GM19463 (cell line): ENCODE results near the gene PNPLA2.

Experiments
- ATAC-seq: cut with Tn5 transposase; IDR thresholded peaks from one replicate; pipeline ENCODE4 v1.9.1; 2021; ENCODE audit warnings: mild to moderate bottlenecking, moderate library complexity; ENCODE audit not compliant: unreplicated experiment

Gene PNPLA2

GRCh38 chr11:815675-816432, 2.9 kb upstream of the PNPLA2 start:
- ATAC-seq = no peak

- no peak for ATAC-seq
Measured at GRCh38 chr11:816433-816779, 2.3 kb upstream of the PNPLA2 start.

GRCh38 chr11:819129-819931, 616 bp downstream of the PNPLA2 start:
- peak; percentile 77 for ATAC-seq

- peak; percentile 55 for ATAC-seq
Measured at GRCh38 chr11:819943-820649, 1.4 kb downstream of the PNPLA2 start.

DNA sequence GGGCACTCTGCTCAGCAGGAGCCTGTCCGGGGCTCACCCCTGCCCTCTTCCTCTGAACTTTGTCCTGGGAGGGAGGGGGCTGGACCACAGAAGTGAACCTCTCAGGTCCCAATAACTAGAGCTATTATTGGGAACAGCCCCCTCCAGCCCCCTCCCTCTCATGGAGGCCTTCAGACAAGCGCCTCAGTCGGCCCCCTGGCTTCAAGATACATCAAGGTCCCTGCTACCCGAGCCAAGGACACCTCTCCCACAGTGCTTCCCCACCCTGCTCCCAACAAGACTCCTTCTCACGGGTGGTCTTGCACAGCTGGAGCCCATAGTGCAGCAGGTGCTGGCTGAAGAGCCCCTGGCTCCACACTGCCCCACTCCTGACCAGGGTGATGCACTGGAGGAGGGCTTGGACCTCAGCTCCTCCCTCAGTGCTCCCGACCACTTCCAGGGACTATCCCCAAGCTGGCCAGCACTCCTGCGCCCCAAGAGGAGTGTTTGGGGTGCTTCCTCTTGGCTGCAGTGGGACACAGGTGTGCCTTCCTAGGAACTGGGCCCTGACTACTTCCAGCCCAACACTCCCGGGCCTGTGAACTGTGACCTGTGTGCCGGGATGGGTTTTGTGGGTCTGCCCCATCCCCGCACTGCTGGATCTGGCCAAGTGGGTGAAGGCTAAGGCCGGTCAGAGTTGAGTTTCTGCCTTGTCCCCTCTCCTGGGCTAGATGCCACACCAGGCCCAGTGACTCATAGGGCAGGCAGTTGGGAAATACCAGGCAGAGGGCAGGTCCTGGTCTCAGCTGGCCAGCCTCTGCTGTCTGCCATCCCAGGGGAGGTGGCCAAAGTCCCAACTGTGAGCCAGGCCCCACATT, 2.2 kb downstream of the PNPLA2 start:
- no peak for ATAC-seq

DNA sequence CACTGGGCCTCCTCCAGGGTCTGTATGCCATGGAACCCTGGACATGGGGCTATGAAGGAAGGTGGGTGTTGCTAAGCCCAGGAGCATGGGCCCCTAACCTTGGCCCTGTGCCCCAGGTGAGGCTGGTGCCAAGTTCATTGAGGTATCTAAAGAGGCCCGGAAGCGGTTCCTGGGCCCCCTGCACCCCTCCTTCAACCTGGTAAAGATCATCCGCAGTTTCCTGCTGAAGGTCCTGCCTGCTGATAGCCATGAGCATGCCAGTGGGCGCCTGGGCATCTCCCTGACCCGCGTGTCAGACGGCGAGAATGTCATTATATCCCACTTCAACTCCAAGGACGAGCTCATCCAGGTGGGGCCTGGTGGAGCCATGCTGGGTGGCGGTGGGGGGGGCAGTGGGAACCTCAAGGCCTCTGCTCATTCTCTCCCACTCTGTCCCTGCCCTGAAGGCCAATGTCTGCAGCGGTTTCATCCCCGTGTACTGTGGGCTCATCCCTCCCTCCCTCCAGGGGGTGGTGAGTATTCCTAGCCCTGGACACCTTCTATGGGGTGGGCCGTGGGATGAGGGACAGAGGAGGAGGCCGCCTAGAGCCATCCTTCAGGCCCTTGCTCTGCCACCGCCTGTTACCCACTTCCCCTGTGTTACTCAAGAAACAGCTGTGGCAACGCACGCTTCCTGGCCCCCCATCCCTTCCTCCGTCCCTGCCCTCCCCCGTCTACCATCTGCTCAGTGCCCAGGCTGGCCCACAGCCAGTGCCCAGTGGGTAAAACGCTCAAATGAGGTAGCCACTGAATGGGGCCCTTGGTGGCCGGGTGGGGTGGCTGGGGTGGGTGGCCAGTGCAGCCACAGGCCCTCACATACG, 3.0 kb downstream of the PNPLA2 start:
- no peak for ATAC-seq

DNA sequence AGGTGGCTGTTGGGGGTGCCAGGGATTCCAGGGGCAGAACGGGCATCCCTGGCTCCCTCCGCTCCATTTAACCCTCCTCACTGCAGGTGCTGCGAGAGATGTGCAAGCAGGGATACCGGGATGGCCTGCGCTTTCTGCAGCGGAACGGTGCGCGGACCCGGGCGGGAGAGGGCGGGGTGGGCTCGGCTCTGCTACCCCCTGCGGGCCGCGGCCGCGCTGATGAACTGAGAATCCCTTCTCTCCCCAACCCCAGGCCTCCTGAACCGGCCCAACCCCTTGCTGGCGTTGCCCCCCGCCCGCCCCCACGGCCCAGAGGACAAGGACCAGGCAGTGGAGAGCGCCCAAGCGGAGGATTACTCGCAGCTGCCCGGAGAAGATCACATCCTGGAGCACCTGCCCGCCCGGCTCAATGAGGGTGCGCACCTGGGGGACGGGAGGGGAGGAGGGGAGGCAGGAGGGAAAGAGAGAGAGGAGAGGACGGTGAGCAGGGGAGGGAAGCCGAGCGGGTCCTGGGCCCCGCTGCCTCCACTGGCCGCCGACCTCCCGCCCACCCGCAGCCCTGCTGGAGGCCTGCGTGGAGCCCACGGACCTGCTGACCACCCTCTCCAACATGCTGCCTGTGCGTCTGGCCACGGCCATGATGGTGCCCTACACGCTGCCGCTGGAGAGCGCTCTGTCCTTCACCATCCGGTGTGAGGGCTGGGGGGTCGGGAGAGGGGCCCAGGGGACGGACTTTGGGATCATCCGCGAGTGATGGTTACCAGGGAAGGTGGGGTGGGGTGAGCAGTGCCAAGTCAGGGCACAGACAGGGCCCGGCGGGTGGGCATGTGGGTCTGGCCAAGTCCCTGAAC, 5.0 kb downstream of the PNPLA2 start:
- no peak for ATAC-seq

GRCh38 chr11:824292-824880, 5.7 kb downstream of the PNPLA2 start:
- no peak for ATAC-seq

- ATAC-seq = no peak
Measured at GRCh38 chr11:824942-825341, 6.2 kb downstream of the PNPLA2 start.

- ATAC-seq = no peak
Measured at GRCh38 chr11:825366-826226, 6.9 kb downstream of the PNPLA2 start.

DNA sequence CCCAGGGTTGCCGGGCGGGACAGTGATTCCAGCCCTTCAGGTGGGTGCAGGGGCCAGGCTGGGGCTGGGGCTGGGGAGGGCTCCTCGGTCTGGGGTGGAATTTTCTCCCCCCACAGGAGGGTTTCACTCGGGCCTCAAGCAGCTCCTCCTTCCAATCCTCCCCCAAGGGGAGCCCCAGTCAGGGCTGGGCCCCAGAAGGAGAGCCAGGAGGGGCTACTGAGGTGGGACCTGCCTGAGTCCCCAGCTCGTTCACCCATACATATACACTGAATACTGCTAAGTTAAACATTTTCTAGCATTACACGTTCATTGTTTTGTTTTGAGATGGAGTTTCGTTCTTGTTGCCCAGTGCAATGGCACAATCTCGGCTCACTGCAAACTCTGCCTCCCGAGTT, 7.5 kb downstream of the PNPLA2 start:
- no peak for ATAC-seq

GRCh38 chr11:826836-827145, 8.1 kb downstream of the PNPLA2 start:
- no peak for ATAC-seq

DNA sequence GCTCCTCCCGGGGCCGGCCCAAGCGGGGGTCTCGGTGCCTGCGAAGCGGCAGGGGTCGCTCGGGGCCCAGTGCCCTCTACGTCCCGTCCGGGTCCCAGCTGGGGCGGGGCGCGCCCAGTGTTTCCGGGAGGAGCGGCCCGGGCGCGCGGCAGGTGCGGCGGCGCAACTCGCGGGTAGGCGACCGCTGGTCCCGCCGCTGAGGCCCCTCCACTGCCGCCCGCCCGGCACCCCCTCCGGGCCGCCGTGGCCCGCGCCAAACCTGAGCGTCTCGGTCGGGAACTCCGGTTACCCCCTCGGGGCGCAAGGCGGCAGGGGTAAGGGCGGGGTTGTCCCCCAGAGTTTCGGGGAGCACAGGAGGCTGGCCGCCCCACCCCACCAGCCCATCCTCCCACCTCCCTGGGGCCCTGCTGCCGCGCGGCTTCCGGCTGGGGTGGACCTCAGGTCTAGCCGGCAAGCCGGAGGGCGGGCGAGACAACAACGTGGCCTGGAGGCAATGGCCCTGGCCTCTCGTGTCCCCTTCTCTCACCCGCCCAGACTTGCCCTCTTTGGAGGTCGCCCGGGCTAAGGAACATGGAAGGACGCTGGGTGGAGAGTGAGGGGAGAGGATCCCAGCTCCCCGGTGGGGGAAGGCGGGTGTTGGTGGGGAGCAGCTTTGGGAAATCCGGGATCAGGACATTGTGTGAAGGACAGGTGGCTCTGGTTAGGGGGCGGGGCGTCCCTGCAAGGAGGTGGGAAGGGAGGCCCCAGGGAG, 8.6 kb downstream of the PNPLA2 start:
- peak; percentile 40 for ATAC-seq

- ATAC-seq = no peak
Measured at GRCh38 chr11:827897-828192, 9.1 kb downstream of the PNPLA2 start, which contains the start of gene CRACR2B. CRACR2B (plus strand) TSS chr11:827919; CDS start chr11:828608, 689 bp downstream.

- ATAC-seq = no peak
Measured at GRCh38 chr11:828506-829175, 9.9 kb downstream of the PNPLA2 start.

- ATAC-seq = no peak
Measured at GRCh38 chr11:829176-829846, 10.6 kb downstream of the PNPLA2 start.
